Parathyroid adenoma (tissue), 2 donors: ENCODE measurements around the gene LRRC8C.

ENCODE experiments used
- H2AFZ ChIP-seq: fragments of 300-600 bp; sonication (generic); one replicate; pipeline ENCODE4 v1.7.0; 2017; ENCODE audit warnings: antibody characterized with exemption, mild to moderate bottlenecking
- H3K27ac ChIP-seq: fragments of 300-600 bp; sonication (generic); one replicate; pipeline ENCODE4 v1.7.0; 2017
- H3K27me3 ChIP-seq: fragments of 300-600 bp; sonication (generic); one replicate; pipeline ENCODE4 v1.7.0; 2017; ENCODE audit warnings: low read length; ENCODE audit not compliant: control insufficient read depth, insufficient read depth
- H3K36me3 ChIP-seq: fragments of 300-600 bp; sonication (generic); one replicate; pipeline ENCODE4 v1.7.0; 2017; ENCODE audit warnings: low read length; ENCODE audit not compliant: control insufficient read depth, insufficient read depth
- H3K4me1 ChIP-seq: fragments of 300-600 bp; sonication (generic); one replicate; pipeline ENCODE4 v1.7.0; 2017; ENCODE audit warnings: control low read depth
- H3K4me2 ChIP-seq: fragments of 300-600 bp; sonication (generic); one replicate; pipeline ENCODE4 v1.7.0; 2017; ENCODE audit warnings: low read length
- H3K4me3 ChIP-seq: fragments of 300-600 bp; sonication (generic); one replicate; pipeline ENCODE4 v1.7.0; 2017; ENCODE audit warnings: low read depth, low read length
- H3K79me2 ChIP-seq: fragments of 300-600 bp; sonication (generic); one replicate; pipeline ENCODE4 v1.7.0; 2017; ENCODE audit warnings: control low read depth
- H3K9ac ChIP-seq: fragments of 300-600 bp; sonication (generic); one replicate; pipeline ENCODE4 v1.7.0; 2017; ENCODE audit warnings: mild to moderate bottlenecking
- H3K9me3 ChIP-seq: fragments of 300-600 bp; sonication (generic); one replicate; pipeline ENCODE4 v1.7.0; 2017; ENCODE audit warnings: low read length; ENCODE audit not compliant: control insufficient read depth
- TF ChIP-seq, protein P1 (sequence below): fragments of 300-600 bp; sonication (generic); IDR thresholded peaks from one replicate; pipeline ENCODE4 v1.7.0; 2017; ENCODE audit warnings: antibody characterized with exemption, mild to moderate bottlenecking
- donor health status: primary hyperparathyroidism.

Gene LRRC8C

DNA sequence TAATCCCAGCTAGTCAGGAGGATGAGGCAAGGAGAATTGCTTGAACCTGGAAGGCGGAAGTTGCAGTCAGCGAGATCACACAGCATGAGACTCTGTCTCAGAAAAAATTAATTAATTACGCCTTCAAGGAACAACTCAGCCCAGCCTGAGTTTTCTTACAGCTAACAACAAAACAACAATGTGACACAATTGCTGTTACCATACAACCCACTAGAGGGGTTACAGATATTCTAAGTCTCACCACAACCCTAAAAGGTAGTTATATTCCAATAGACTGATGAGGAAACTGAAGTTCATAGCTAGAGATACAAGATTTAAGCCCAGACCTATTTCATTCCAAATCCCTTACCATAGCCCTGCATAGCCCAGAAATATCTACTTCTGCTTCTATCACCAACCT is 2.9 kb upstream of the LRRC8C start:
- Histone ChIP-seq H3K4me1 (no peaks in the 10 kb centered on the region), H2AFZ (no peak overlapping the region), H3K79me2 (no peaks in the 10 kb centered on the region), H3K27ac (no peak overlapping the region), H3K36me3 (no peaks in the 10 kb centered on the region), H3K4me3 (no peak overlapping the region), H3K27me3 (no peaks in the 10 kb centered on the region), H3K4me2 (no peak overlapping the region), H3K9me3 (no peaks in the 10 kb centered on the region), H3K9ac (no peak overlapping the region)
- TF ChIP-seq, protein P1, sequence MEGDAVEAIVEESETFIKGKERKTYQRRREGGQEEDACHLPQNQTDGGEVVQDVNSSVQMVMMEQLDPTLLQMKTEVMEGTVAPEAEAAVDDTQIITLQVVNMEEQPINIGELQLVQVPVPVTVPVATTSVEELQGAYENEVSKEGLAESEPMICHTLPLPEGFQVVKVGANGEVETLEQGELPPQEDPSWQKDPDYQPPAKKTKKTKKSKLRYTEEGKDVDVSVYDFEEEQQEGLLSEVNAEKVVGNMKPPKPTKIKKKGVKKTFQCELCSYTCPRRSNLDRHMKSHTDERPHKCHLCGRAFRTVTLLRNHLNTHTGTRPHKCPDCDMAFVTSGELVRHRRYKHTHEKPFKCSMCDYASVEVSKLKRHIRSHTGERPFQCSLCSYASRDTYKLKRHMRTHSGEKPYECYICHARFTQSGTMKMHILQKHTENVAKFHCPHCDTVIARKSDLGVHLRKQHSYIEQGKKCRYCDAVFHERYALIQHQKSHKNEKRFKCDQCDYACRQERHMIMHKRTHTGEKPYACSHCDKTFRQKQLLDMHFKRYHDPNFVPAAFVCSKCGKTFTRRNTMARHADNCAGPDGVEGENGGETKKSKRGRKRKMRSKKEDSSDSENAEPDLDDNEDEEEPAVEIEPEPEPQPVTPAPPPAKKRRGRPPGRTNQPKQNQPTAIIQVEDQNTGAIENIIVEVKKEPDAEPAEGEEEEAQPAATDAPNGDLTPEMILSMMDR, result no peak

DNA sequence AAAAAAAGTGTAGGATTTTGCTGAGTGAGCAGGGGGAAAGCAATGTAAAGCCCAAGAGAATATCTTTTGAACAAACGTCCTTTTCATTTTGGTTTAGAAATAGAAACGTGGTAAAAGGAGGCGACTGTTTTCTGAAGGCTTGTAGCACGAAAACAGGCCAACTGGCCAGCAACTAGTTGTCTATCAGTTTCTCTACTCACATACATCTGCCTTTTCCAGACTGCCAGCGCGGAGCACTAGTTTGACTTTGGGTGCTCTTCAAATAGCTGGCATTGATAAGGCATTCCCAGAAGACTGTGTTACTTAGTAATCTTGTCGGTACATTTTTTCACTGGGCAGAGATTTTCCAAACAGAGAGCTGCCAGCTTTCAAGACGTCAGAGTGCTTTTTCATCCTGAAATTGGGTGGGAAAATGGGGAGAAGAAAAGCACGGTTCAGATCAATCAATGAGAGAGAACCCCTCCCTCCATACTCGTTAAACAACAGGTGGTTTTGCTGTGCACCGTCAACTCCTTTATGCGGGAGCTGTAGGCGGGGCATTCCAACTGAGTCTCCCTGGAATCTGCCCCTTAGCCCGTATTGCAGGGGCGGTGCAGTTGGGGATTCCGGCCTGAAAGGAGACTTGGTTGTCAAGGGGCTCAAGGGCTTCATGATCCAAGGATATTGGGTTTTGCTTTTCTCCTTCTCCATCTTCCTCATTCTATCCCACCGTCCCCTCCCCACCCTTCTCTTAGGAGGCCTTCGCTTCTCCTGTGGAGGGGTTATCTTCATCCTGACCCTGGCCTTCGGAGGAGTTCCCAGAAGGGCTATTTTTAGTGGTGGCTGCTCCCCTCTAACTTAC is 884 bp upstream of the LRRC8C start:
- Histone ChIP-seq H3K4me3 (peak overlapping the region; percentile 77), H3K36me3 (no peaks in the 10 kb centered on the region), H3K9me3 (no peaks in the 10 kb centered on the region), H2AFZ (peak overlapping the region; percentile 93), H3K4me2 (peak overlapping the region; percentile 89), H3K9ac (no peak overlapping the region), H3K79me2 (no peaks in the 10 kb centered on the region), H3K27me3 (no peaks in the 10 kb centered on the region), H3K27ac (peak overlapping the region; percentile 74), H3K4me1 (no peaks in the 10 kb centered on the region)
- TF ChIP-seq, protein P1, result no peak

DNA sequence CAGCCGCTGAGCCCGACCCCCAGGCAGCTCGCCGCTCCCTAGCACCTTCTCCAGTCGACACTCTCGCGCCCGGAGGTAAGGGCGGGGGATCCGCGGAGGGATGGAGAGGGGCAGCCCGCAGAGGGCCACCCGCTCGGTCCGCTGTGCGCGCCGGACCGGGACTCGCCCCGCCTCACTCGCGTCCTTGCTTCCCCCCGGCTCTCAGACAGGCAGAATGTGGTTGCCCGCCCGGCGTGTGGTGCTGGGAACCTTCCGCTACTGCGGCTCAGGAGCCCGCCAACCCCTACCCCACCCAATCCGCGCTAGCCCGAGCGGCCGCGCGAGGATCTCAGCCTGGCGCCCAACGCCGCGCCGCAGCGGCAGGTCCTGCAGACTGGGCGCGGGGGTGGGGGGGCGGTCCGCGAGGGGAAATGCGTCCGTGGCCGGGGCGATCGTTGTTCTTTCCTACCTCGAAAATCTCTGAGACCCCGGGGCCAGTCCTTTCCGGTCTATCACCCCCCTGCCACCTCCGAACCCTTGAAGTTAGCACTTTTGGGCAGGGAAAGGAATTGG is 404 bp downstream of the LRRC8C start:
- TF ChIP-seq, protein P1, result no peak
- no peaks in the 10 kb centered on the region for H3K79me2 ChIP-seq

DNA sequence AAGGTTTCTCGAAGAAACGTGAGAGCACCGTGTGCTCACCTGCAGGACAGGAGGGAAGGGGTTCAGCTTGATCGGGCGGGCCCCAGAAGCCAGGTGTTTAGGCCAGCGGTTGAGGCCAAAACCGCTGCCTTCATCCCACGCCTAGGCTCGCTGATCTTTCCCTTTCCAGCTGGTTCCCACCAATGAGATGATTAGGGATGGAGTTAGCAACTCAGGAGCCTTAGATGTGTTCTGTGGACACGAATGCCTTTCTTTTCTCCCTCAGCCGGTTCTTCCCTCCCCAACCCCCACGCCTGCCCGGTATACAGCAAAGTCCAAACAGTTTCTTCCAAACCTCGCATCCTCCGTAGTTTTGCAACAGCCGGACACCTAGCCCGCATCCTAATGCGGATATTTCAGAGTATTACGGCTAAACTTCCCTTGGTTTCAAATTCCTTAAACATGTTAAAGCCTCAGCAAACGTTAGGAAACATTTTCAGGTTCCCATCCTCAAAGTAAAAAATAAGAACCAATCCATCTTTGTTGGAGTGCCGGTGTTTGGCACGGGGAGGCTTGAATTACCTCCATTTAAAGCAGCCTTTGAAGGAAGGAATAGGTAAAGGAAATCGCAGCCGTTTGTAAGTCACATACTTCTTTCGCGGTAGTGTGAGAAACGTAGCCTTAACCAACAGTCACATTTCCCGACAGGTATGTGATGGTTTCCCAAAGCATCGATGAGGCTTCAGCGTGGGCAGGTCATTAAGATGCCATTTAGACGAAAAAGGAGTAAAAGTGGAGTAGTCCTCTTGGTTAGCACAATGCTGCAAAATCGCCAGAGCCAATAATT is 1.1 kb downstream of the LRRC8C start:
- Histone ChIP-seq H3K27ac (peak overlapping the region; percentile 63), H3K9ac (no peak overlapping the region), H3K36me3 (no peaks in the 10 kb centered on the region), H3K4me1 (no peaks in the 10 kb centered on the region), H2AFZ (peak overlapping the region; percentile 88), H3K9me3 (no peaks in the 10 kb centered on the region), H3K27me3 (no peaks in the 10 kb centered on the region), H3K4me2 (peak overlapping the region; percentile 89), H3K79me2 (no peaks in the 10 kb centered on the region), H3K4me3 (peak overlapping the region; percentile 77)
- TF ChIP-seq, protein P1, result no peak

More for the DNA sequence above, 404 bp downstream of the LRRC8C start:
- Histone ChIP-seq H3K4me3 (peak overlapping the region; percentile 77), H3K36me3 (no peaks in the 10 kb centered on the region), H3K4me1 (no peaks in the 10 kb centered on the region), H2AFZ (peak overlapping the region; percentile 88), H3K9me3 (no peaks in the 10 kb centered on the region), H3K4me2 (peak overlapping the region; percentile 89), H3K27me3 (no peaks in the 10 kb centered on the region), H3K27ac (peak overlapping the region; percentile 63), H3K9ac (no peak overlapping the region)
